ENCODE results near the gene SPRR2E.
"Not testable (repeated sequence)": the region's sequence is repeated elsewhere in the genome, so short reads cannot be mapped to it uniquely, and the experiment has no call there.

Gene SPRR2E

GRCh38 chr1:153058826-153059784 lies 35.2 kb downstream of the SPRR2E start:
- DNase-seq = no peak

GRCh38 chr1:153058154-153058553 lies 36.2 kb downstream of the SPRR2E start:
- no peak for DNase-seq

GRCh38 chr1:153057375-153057774 lies 37.0 kb downstream of the SPRR2E start, which contains the start of gene SPRR2A:
SPRR2A (minus strand) TSS chr1:153057512; CDS start chr1:153056735, 777 bp downstream.
- DNase-seq = no peak

GRCh38 chr1:153056111-153056510 lies 38.2 kb downstream of the SPRR2E start:
- not testable (repeated sequence) for DNase-seq

- no peak for DNase-seq
Measured at GRCh38 chr1:153049211-153049610, 45.1 kb downstream of the SPRR2E start.
